NCI-H524 treated with DMSO at 0.1 percent for 48 hours (cell line): ENCODE results near the gene ATXN7.

Source experiments
- DNase-seq: peaks from one replicate; lab custom pipeline; 2025; lab: John Stamatoyannopoulos, UW

ATXN7 gene

GRCh38 chr3:63905731-63906620, 42.3 kb downstream of the ATXN7 start:
- no peak for DNase-seq

GRCh38 chr3:63908081-63908736, 44.5 kb downstream of the ATXN7 start:
- no peak for DNase-seq

GRCh38 chr3:63908776-63909175, 45.1 kb downstream of the ATXN7 start:
- no peak for DNase-seq

- no peak for DNase-seq
Measured at GRCh38 chr3:63909431-63909830, 45.8 kb downstream of the ATXN7 start.

GRCh38 chr3:63910001-63910400, 46.3 kb downstream of the ATXN7 start:
- no peak for DNase-seq

- DNase-seq = no peak
Measured at GRCh38 chr3:63910891-63911290, 47.2 kb downstream of the ATXN7 start.

GRCh38 chr3:63911509-63911872, 47.8 kb downstream of the ATXN7 start:
- no peak for DNase-seq

GRCh38 chr3:63911873-63912767, 48.5 kb downstream of the ATXN7 start, which contains the start of gene SCAANT1:
SCAANT1 (minus strand) TSS chr3:63912383.
- DNase-seq = no peak

- DNase-seq = no peak
Measured at GRCh38 chr3:63912768-63913588, 49.3 kb downstream of the ATXN7 start.

- no peak for DNase-seq
Measured at GRCh38 chr3:63914312-63914711, 50.6 kb downstream of the ATXN7 start.

- no peak for DNase-seq
Measured at GRCh38 chr3:63918321-63918720, 54.7 kb downstream of the ATXN7 start.

- no peak for DNase-seq
Measured at GRCh38 chr3:63920001-63920400, 56.3 kb downstream of the ATXN7 start.

GRCh38 chr3:63921741-63922482, 58.2 kb downstream of the ATXN7 start:
- DNase-seq = no peak

GRCh38 chr3:63922491-63923199, 59.0 kb downstream of the ATXN7 start:
- DNase-seq = no peak

- no peak for DNase-seq
Measured at GRCh38 chr3:63926309-63926708, 62.6 kb downstream of the ATXN7 start.

- no peak for DNase-seq
Measured at GRCh38 chr3:63927422-63928280, 64.0 kb downstream of the ATXN7 start.

GRCh38 chr3:63931290-63931689, 67.6 kb downstream of the ATXN7 start:
- DNase-seq = no peak

GRCh38 chr3:63932509-63933212, 69.0 kb downstream of the ATXN7 start:
- no peak for DNase-seq

GRCh38 chr3:63933459-63933858, 69.8 kb downstream of the ATXN7 start:
- DNase-seq = no peak
